Glutamatergic neuron (in vitro differentiated cells): ENCODE results near the gene GSS. TPM values are rescaled to one million over a fixed set of nuclear protein-coding genes. Genes with fewer than 3 reads are reported as not detected.

Experiments used
- DNase-seq: peaks from one replicate; pipeline ENCODE4 v3.0.0; 2022
- H3K27ac Mint-ChIP-seq: one replicate; pipeline ENCODE4 v1.8.0; 2020; ENCODE audit warnings: mild to moderate bottlenecking, mixed read lengths, inconsistent platforms; ENCODE audit not compliant: unreplicated experiment
- H3K27me3 Mint-ChIP-seq: one replicate; pipeline ENCODE4 v1.8.0; 2020; ENCODE audit warnings: mild to moderate bottlenecking, moderate library complexity, mixed read lengths, inconsistent platforms; ENCODE audit not compliant: unreplicated experiment
- H3K36me3 Mint-ChIP-seq: one replicate; pipeline ENCODE4 v1.8.0; 2020; ENCODE audit warnings: mild to moderate bottlenecking, mixed read lengths, inconsistent platforms; ENCODE audit not compliant: unreplicated experiment
- H3K4me1 Mint-ChIP-seq: one replicate; pipeline ENCODE4 v1.8.0; 2020; ENCODE audit warnings: mild to moderate bottlenecking, low read depth, mixed read lengths, inconsistent platforms; ENCODE audit not compliant: unreplicated experiment
- H3K4me3 Mint-ChIP-seq: one replicate; pipeline ENCODE4 v1.8.0; 2020; ENCODE audit warnings: mild to moderate bottlenecking, mixed read lengths, inconsistent platforms; ENCODE audit not compliant: unreplicated experiment
- H3K9me3 Mint-ChIP-seq: one replicate; pipeline ENCODE4 v1.8.0; 2020; ENCODE audit warnings: mild to moderate bottlenecking, moderate library complexity, mixed read lengths, inconsistent platforms; ENCODE audit not compliant: unreplicated experiment
- CTCF ChIP-seq: fragments of 200-600 bp; sonication (generic); IDR thresholded peaks from one replicate; pipeline ENCODE4 v1.5.0; 2021; ENCODE audit not compliant: partially characterized antibody, unreplicated experiment
- total RNA-seq: library from RNA; stranded (reverse); fragmentation: NEBNext Ultra II Directional; extraction: Animal tissue kit (Norgen Biotek cat#: 25700); gene quantifications from one replicate; pipeline ENCODE4 v1.2.1, GENCODE V29; 2021; ENCODE audit not compliant: unreplicated experiment

Gene GSS
- total RNA-seq, 1 donor from 2014 or later, result 28.2 TPM

GRCh38 chr20:34985461-34986310, 30.1 kb upstream of the GSS start:
- DNase-seq, result no peak
- peaks cover 5% of the 10 kb centered on the region for H3K9me3 Mint-ChIP-seq
- peaks cover 9% of the 10 kb centered on the region for H3K27me3 Mint-ChIP-seq
- H3K4me1 Mint-ChIP-seq, result peaks cover 26% of the 10 kb centered on the region
- no peak for TF ChIP-seq CTCF
- peak overlapping the region; percentile 34 for H3K27ac Mint-ChIP-seq
- H3K4me3 Mint-ChIP-seq, result peak overlapping the region; percentile 4
- no peaks in the 10 kb centered on the region for H3K36me3 Mint-ChIP-seq

- no peak for TF ChIP-seq CTCF
- no peak for DNase-seq
- peaks cover 5% of the 10 kb centered on the region for H3K9me3 Mint-ChIP-seq
- no peaks in the 10 kb centered on the region for H3K36me3 Mint-ChIP-seq
- peaks cover 9% of the 10 kb centered on the region for H3K27me3 Mint-ChIP-seq
- peak overlapping the region; percentile 4 for H3K4me3 Mint-ChIP-seq
- H3K4me1 Mint-ChIP-seq, result peaks cover 26% of the 10 kb centered on the region
- no peak overlapping the region for H3K27ac Mint-ChIP-seq
These were observed 29.2 kb upstream of the GSS start for GRCh38 chr20:34984756-34985261.

GRCh38 chr20:34983995-34984735, 28.6 kb upstream of the GSS start:
- no peak for TF ChIP-seq CTCF
- Mint-ChIP-seq H3K27me3 (peaks cover 9% of the 10 kb centered on the region), H3K27ac (no peak overlapping the region), H3K36me3 (no peaks in the 10 kb centered on the region), H3K4me1 (peaks cover 26% of the 10 kb centered on the region), H3K9me3 (peaks cover 5% of the 10 kb centered on the region), H3K4me3 (no peak overlapping the region)
- no peak for DNase-seq

GRCh38 chr20:34983089-34983820, 27.6 kb upstream of the GSS start:
- no peaks in the 10 kb centered on the region for H3K36me3 Mint-ChIP-seq
- no peak for DNase-seq
- peaks cover 26% of the 10 kb centered on the region for H3K4me1 Mint-ChIP-seq
- H3K4me3 Mint-ChIP-seq, result no peak overlapping the region
- no peak overlapping the region for H3K27ac Mint-ChIP-seq
- H3K27me3 Mint-ChIP-seq, result peaks cover 9% of the 10 kb centered on the region
- TF ChIP-seq CTCF, result no peak
- H3K9me3 Mint-ChIP-seq, result peaks cover 5% of the 10 kb centered on the region
